HEK293T (cell line): ENCODE data around the gene ASIC4.

Experiments
- CTCF ChIA-PET: fragments of 350-600 bp; formaldehyde crosslinking; extraction: SDS; loops from one replicate; lab custom pipeline; 2021; ENCODE audit warnings: antibody characterized with exemption, inconsistent platforms; lab: Yijun Ruan, JAX
- POLR2A ChIA-PET: fragments of 350-600 bp; formaldehyde crosslinking; extraction: SDS; loops from one replicate; lab custom pipeline; 2020; ENCODE audit warnings: antibody characterized with exemption, inconsistent platforms; lab: Yijun Ruan, JAX
- DNase-seq: peaks from one replicate; pipeline ENCODE4 v3.0.0; 2012; ENCODE audit warnings: mixed read lengths; ENCODE audit errors: extremely low spot score
- ARNT ChIP-seq: fragments of 450-650 bp; IDR thresholded peaks from 2 replicates; pipeline ENCODE4 v1.6.1; 2017; ENCODE audit warnings: mild to moderate bottlenecking
- BHLHE40 ChIP-seq: fragments of 450-650 bp; IDR thresholded peaks from 2 replicates; pipeline ENCODE4 v1.6.1; 2016; ENCODE audit warnings: mild to moderate bottlenecking, moderate library complexity, borderline replicate concordance
- CTBP1 ChIP-seq: fragments of 450-650 bp; IDR thresholded peaks from 2 replicates; pipeline ENCODE4 v1.6.1; 2016; ENCODE audit warnings: borderline replicate concordance
- ELF4 ChIP-seq: fragments of 450-650 bp; IDR thresholded peaks from 2 replicates; pipeline ENCODE4 v1.6.1; 2017; ENCODE audit warnings: antibody characterized with exemption
- FOXA1 ChIP-seq: fragments of 450-650 bp; IDR thresholded peaks from 2 replicates; pipeline ENCODE4 v1.6.1; 2016; ENCODE audit warnings: mild to moderate bottlenecking
- FOXK2 ChIP-seq: fragments of 450-650 bp; IDR thresholded peaks from 2 replicates; pipeline ENCODE4 v1.6.1; 2016; ENCODE audit warnings: mild to moderate bottlenecking
- FOXM1 ChIP-seq: fragments of 450-650 bp; IDR thresholded peaks from 2 replicates; pipeline ENCODE4 v1.6.1; 2017; ENCODE audit warnings: mild to moderate bottlenecking, borderline replicate concordance
- HDGF ChIP-seq: fragments of 450-650 bp; IDR thresholded peaks from 2 replicates; pipeline ENCODE4 v1.6.1; 2017; ENCODE audit warnings: antibody characterized with exemption, borderline replicate concordance
- L3MBTL2 ChIP-seq: fragments of 450-650 bp; conservative IDR thresholded peaks from 2 replicates; pipeline ENCODE4 v1.6.1; 2016; ENCODE audit warnings: mild to moderate bottlenecking
- LEF1 ChIP-seq: fragments of 450-650 bp; IDR thresholded peaks from 2 replicates; pipeline ENCODE4 v1.6.1; 2017; ENCODE audit warnings: mild to moderate bottlenecking, borderline replicate concordance
- NFRKB ChIP-seq: fragments of 450-650 bp; IDR thresholded peaks from 2 replicates; pipeline ENCODE4 v1.6.1; 2016; ENCODE audit warnings: mild to moderate bottlenecking, moderate library complexity
- SP1 ChIP-seq: fragments of 450-650 bp; IDR thresholded peaks from 2 replicates; pipeline ENCODE4 v1.6.1; 2017
- SUZ12 ChIP-seq: fragments of 450-650 bp; IDR thresholded peaks from 2 replicates; pipeline ENCODE4 v1.6.1; 2016; ENCODE audit warnings: mild to moderate bottlenecking
- TARDBP ChIP-seq: fragments of 450-650 bp; IDR thresholded peaks from 2 replicates; pipeline ENCODE4 v1.6.1; 2016
- ZNF384 ChIP-seq: fragments of 450-650 bp; IDR thresholded peaks from 2 replicates; pipeline ENCODE4 v1.6.1; 2016
- TF ChIP-seq, protein P1 (sequence below): fragments of 450-650 bp; IDR thresholded peaks from 2 replicates; pipeline ENCODE4 v1.6.1; 2016

Gene ASIC4

DNA sequence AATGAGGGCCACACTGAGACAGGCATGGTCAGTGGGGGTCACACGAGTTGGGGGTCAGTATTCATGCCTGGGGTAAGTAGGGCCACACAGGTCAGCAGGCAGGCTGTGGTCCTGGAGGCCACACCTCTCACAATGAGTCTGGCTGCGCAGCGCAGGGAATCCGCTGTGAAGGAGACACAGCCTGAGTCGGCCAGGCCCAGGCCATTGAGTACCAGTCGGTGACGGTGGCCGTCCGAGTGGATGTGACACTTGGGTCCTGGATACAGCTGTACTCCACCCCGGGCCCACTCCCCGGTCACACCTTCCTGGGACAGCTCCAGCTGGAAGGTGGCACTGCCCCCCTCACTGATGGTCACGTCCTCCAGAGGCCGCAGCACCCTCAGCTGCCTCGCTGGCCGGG is 40.1 kb downstream of the ASIC4 start:
- TF ChIP-seq SUZ12 (no peak), HDGF (no peak), NFRKB (no peak), ARNT (no peak), ZNF384 (no peak), SP1 (no peak), BHLHE40 (no peak), ELF4 (no peak), LEF1 (no peak), CTBP1 (no peak), FOXA1 (no peak), FOXK2 (no peak), FOXM1 (no peak), TARDBP (no peak), L3MBTL2 (no peak)
- TF ChIP-seq, protein P1, sequence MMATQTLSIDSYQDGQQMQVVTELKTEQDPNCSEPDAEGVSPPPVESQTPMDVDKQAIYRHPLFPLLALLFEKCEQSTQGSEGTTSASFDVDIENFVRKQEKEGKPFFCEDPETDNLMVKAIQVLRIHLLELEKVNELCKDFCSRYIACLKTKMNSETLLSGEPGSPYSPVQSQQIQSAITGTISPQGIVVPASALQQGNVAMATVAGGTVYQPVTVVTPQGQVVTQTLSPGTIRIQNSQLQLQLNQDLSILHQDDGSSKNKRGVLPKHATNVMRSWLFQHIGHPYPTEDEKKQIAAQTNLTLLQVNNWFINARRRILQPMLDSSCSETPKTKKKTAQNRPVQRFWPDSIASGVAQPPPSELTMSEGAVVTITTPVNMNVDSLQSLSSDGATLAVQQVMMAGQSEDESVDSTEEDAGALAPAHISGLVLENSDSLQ, result no peak
- ChIA-PET CTCF (no interaction called here), POLR2A (no interaction called here)
- DNase-seq, result no peak

- CTCF ChIA-PET, result no interaction called here
These were observed 41.7 kb downstream of the ASIC4 start for GRCh38 chr2:219555956-219556355.

GRCh38 chr2:219556413-219556812 is 42.1 kb downstream of the ASIC4 start:
- DNase-seq, result no peak
- ChIA-PET POLR2A (interaction anchor here (0.6 kb wide), 1 partner anchor 12 kb away, joined by 3 read pairs; no protein-coding TSS in a partner anchor), CTCF (no interaction called here)

More at GRCh38 chr2:219555956-219556355, 41.7 kb downstream of the ASIC4 start:
- TF ChIP-seq SP1 (no peak), BHLHE40 (no peak), L3MBTL2 (no peak), ELF4 (no peak), HDGF (no peak), SUZ12 (no peak), FOXK2 (no peak), ARNT (no peak), LEF1 (no peak), ZNF384 (no peak), FOXM1 (no peak), CTBP1 (no peak), TARDBP (no peak), FOXA1 (no peak), NFRKB (no peak)
- TF ChIP-seq, protein P1, result no peak
- no peak for DNase-seq
- POLR2A ChIA-PET, result interaction anchor here (0.6 kb wide), 1 partner anchor 11 kb away, joined by 3 read pairs; no protein-coding TSS in a partner anchor

DNA sequence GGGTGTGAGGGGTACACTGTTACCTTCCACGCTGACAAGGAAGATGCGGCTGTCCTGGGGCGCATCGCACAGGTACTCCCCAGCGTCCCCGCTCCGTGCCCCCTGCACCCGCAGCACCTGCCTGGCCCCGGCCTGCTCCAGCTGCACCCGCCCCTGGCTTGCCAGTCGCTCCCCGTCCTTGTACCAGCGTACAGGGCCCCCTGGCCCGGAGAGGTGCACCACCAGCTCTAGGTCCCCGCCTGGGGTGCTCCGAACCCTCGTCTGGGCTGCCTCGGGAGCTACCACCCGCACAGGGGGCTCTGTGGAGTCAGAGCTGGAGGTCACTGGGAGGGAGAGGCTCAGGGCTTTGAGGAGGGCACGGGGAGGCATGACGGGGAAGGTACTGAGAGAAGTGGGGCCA is 43.0 kb downstream of the ASIC4 start:
- no peak for DNase-seq
- POLR2A ChIA-PET, result no interaction called here
- CTCF ChIA-PET, result no interaction called here
- TF ChIP-seq ZNF384, result no peak

More at GRCh38 chr2:219556413-219556812, 42.1 kb downstream of the ASIC4 start:
- no peak for TF ChIP-seq FOXA1
- no peak for TF ChIP-seq SUZ12
- no peak for TF ChIP-seq FOXM1
- TF ChIP-seq SP1, result no peak
- TF ChIP-seq LEF1, result no peak
- no peak for TF ChIP-seq ELF4
- TF ChIP-seq TARDBP, result no peak
- TF ChIP-seq, protein P1, result no peak
- TF ChIP-seq ZNF384, result no peak
- no peak for TF ChIP-seq HDGF
- TF ChIP-seq L3MBTL2, result no peak
- TF ChIP-seq NFRKB, result no peak
- TF ChIP-seq BHLHE40, result no peak
- no peak for TF ChIP-seq CTBP1
- TF ChIP-seq FOXK2, result no peak
- TF ChIP-seq ARNT, result no peak

GRCh38 chr2:219557791-219558785 is 43.8 kb downstream of the ASIC4 start:
- CTCF ChIA-PET, result no interaction called here
- POLR2A ChIA-PET, result no interaction called here
- no peak for DNase-seq
- no peak for TF ChIP-seq ARNT

- DNase-seq, result no peak
- CTCF ChIA-PET, result interaction anchor here (0.9 to 3.2 kb wide), 11 partner anchors 10 to 116 kb away, joined by 3 to 23 read pairs (median 4); partner anchors contain the start of genes OBSL1 and STK11IP
- POLR2A ChIA-PET, result interaction anchor here (1.0 to 1.4 kb wide), 3 partner anchors 12 to 37 kb away, joined by 3 to 10 read pairs (median 3); partner anchors contain the start of genes INHA and OBSL1
- TF ChIP-seq HDGF (no peak), ELF4 (no peak), ZNF384 (no peak), SP1 (no peak), L3MBTL2 (no peak), FOXA1 (no peak), NFRKB (no peak), ARNT (no peak), LEF1 (no peak), CTBP1 (no peak), TARDBP (no peak), FOXK2 (no peak), SUZ12 (no peak), FOXM1 (no peak), BHLHE40 (no peak)
- TF ChIP-seq, protein P1, result no peak
These were observed 45.1 kb downstream of the ASIC4 start for GRCh38 chr2:219559156-219559915.
